ENCODE data around the gene SVIL. TPM values are rescaled to one million over a fixed set of nuclear protein-coding genes. Genes with fewer than 3 reads are reported as not detected.

SVIL gene
- total RNA-seq, 1 donor from 2014 or later = 72.1 TPM

- no peak for DNase-seq (ENCODE audit: low read depth)
- no peaks in the 10 kb centered on the region for H3K27me3 ChIP-seq (ENCODE audit: control insufficient read depth, insufficient read depth, low read length)
- H3K36me3 ChIP-seq (ENCODE audit: control insufficient read depth, insufficient read depth, low read length) = peaks cover 1% of the 10 kb centered on the region
- H3K4me3 ChIP-seq (ENCODE audit: low read depth, low read length) = no peak overlapping the region
- no peak for TF ChIP-seq CTCF (IDR thresholded peaks at IDR 0.05; ENCODE audit: insufficient read depth, low read length, poor library complexity, severe bottlenecking)
Measured at GRCh38 chr10:29532256-29532878, 102.4 kb downstream of the SVIL start.

GRCh38 chr10:29530112-29530976, 104.4 kb downstream of the SVIL start:
- H3K36me3 ChIP-seq (ENCODE audit: control insufficient read depth, insufficient read depth, low read length) = peaks cover 1% of the 10 kb centered on the region
- TF ChIP-seq CTCF (IDR thresholded peaks at IDR 0.05; ENCODE audit: insufficient read depth, low read length, poor library complexity, severe bottlenecking) = no peak
- no peaks in the 10 kb centered on the region for H3K27me3 ChIP-seq (ENCODE audit: control insufficient read depth, insufficient read depth, low read length)
- H3K4me3 ChIP-seq (ENCODE audit: low read depth, low read length) = no peak overlapping the region
- DNase-seq (ENCODE audit: low read depth) = no peak

- no peak for TF ChIP-seq CTCF (IDR thresholded peaks at IDR 0.05; ENCODE audit: insufficient read depth, low read length, poor library complexity, severe bottlenecking)
- H3K36me3 ChIP-seq (ENCODE audit: control insufficient read depth, insufficient read depth, low read length) = peaks cover 4% of the 10 kb centered on the region
- DNase-seq (ENCODE audit: low read depth) = no peak
- H3K4me3 ChIP-seq (ENCODE audit: low read depth, low read length) = no peak overlapping the region
- no peaks in the 10 kb centered on the region for H3K27me3 ChIP-seq (ENCODE audit: control insufficient read depth, insufficient read depth, low read length)
Measured at GRCh38 chr10:29529146-29529545, 105.6 kb downstream of the SVIL start.

- Histone ChIP-seq H3K27me3 (ENCODE audit: control insufficient read depth, insufficient read depth, low read length) (no peaks in the 10 kb centered on the region), H3K4me3 (ENCODE audit: low read depth, low read length) (no peak overlapping the region), H3K36me3 (ENCODE audit: control insufficient read depth, insufficient read depth, low read length) (peaks cover 3% of the 10 kb centered on the region)
- no peak for TF ChIP-seq CTCF (IDR thresholded peaks at IDR 0.05; ENCODE audit: insufficient read depth, low read length, poor library complexity, severe bottlenecking)
- DNase-seq (ENCODE audit: low read depth) = no peak
Measured at GRCh38 chr10:29525762-29526161, 109.0 kb downstream of the SVIL start.

GRCh38 chr10:29524720-29525119, 110.1 kb downstream of the SVIL start:
- Histone ChIP-seq H3K4me3 (ENCODE audit: low read depth, low read length) (no peak overlapping the region), H3K36me3 (ENCODE audit: control insufficient read depth, insufficient read depth, low read length) (peaks cover 3% of the 10 kb centered on the region), H3K27me3 (ENCODE audit: control insufficient read depth, insufficient read depth, low read length) (no peaks in the 10 kb centered on the region)
- no peak for DNase-seq (ENCODE audit: low read depth)
- no peak for TF ChIP-seq CTCF (IDR thresholded peaks at IDR 0.05; ENCODE audit: insufficient read depth, low read length, poor library complexity, severe bottlenecking)
